ENCODE data around the gene XCR1.

- TF ChIP-seq CTCF (IDR thresholded peaks at IDR 0.05) (no peak), POLR2A (IDR thresholded peaks at IDR 0.05) (no peak)
Observed at GRCh38 chr3:46036191-46036590, 8.9 kb upstream of the XCR1 start.
